ENCODE measurements around the gene ITIH6.
"Not testable (repeated sequence)": the region's sequence is repeated elsewhere in the genome, so short reads cannot be mapped to it uniquely, and the experiment has no call there.

ITIH6 gene

GRCh38 chrX:54818221-54818620, 20.2 kb upstream of the ITIH6 start:
- CTCF ChIA-PET: no interaction called here
- Mint-ChIP-seq H3K27me3 (no peaks in the 10 kb centered on the region), H3K27ac (no peak overlapping the region), H3K9me3 (no peaks in the 10 kb centered on the region), H3K4me1 (peaks cover 4% of the 10 kb centered on the region), H3K4me3 (no peak overlapping the region), H3K36me3 (peaks cover 17% of the 10 kb centered on the region)
- no peak for DNase-seq

- no peaks in the 10 kb centered on the region for H3K27me3 Mint-ChIP-seq
- H3K4me3 Mint-ChIP-seq: no peak overlapping the region
- H3K9me3 Mint-ChIP-seq: no peaks in the 10 kb centered on the region
- H3K4me1 Mint-ChIP-seq: peaks cover 4% of the 10 kb centered on the region
- CTCF ChIA-PET: no interaction called here
- H3K36me3 Mint-ChIP-seq: peaks cover 17% of the 10 kb centered on the region
- H3K27ac Mint-ChIP-seq: no peak overlapping the region
- no peak for DNase-seq
These were observed 19.3 kb upstream of the ITIH6 start for GRCh38 chrX:54817220-54817820.

- DNase-seq: no peak
- H3K4me1 Mint-ChIP-seq: peaks cover 32% of the 10 kb centered on the region
- H3K27me3 Mint-ChIP-seq: peaks cover 15% of the 10 kb centered on the region
- no peaks in the 10 kb centered on the region for H3K9me3 Mint-ChIP-seq
- CTCF ChIA-PET: no interaction called here
- H3K36me3 Mint-ChIP-seq: peaks cover 38% of the 10 kb centered on the region
- H3K27ac Mint-ChIP-seq: no peak overlapping the region
- no peak overlapping the region for H3K4me3 Mint-ChIP-seq
These were observed 14.3 kb upstream of the ITIH6 start for GRCh38 chrX:54812306-54812705.

GRCh38 chrX:54811301-54811885, 13.3 kb upstream of the ITIH6 start:
- H3K27me3 Mint-ChIP-seq: peaks cover 15% of the 10 kb centered on the region
- CTCF ChIA-PET: no interaction called here
- no peak for DNase-seq
- H3K9me3 Mint-ChIP-seq: no peaks in the 10 kb centered on the region
- no peak overlapping the region for H3K4me3 Mint-ChIP-seq
- H3K27ac Mint-ChIP-seq: no peak overlapping the region
- H3K36me3 Mint-ChIP-seq: peaks cover 37% of the 10 kb centered on the region
- H3K4me1 Mint-ChIP-seq: peaks cover 34% of the 10 kb centered on the region

- Mint-ChIP-seq H3K4me1 (peaks cover 34% of the 10 kb centered on the region), H3K36me3 (peaks cover 29% of the 10 kb centered on the region), H3K9me3 (no peaks in the 10 kb centered on the region), H3K27ac (no peak overlapping the region), H3K27me3 (peaks cover 22% of the 10 kb centered on the region), H3K4me3 (peak overlapping the region; percentile 90)
- DNase-seq: no peak
- CTCF ChIA-PET: no interaction called here
These were observed 12.5 kb upstream of the ITIH6 start for GRCh38 chrX:54810532-54810931.

GRCh38 chrX:54808605-54809483, 10.8 kb upstream of the ITIH6 start:
- peaks cover 30% of the 10 kb centered on the region for H3K27me3 Mint-ChIP-seq
- CTCF ChIA-PET: interaction anchor here (1.6 kb wide), 1 partner anchor 169 kb away, joined by 8 read pairs; no protein-coding TSS in a partner anchor

GRCh38 chrX:54808109-54808604, 10.1 kb upstream of the ITIH6 start:
- Mint-ChIP-seq H3K36me3 (peaks cover 21% of the 10 kb centered on the region), H3K9me3 (no peaks in the 10 kb centered on the region), H3K4me3 (peak overlapping the region; percentile 90), H3K27ac (peak overlapping the region; percentile 89), H3K4me1 (peaks cover 34% of the 10 kb centered on the region), H3K27me3 (peaks cover 32% of the 10 kb centered on the region)
- DNase-seq: no peak
- CTCF ChIA-PET: interaction anchor here (1.6 kb wide), 1 partner anchor 168 kb away, joined by 8 read pairs; no protein-coding TSS in a partner anchor

More at GRCh38 chrX:54808605-54809483, 10.8 kb upstream of the ITIH6 start:
- H3K4me1 Mint-ChIP-seq: peaks cover 34% of the 10 kb centered on the region
- no peaks in the 10 kb centered on the region for H3K9me3 Mint-ChIP-seq
- peak overlapping the region; percentile 89 for H3K27ac Mint-ChIP-seq
- H3K36me3 Mint-ChIP-seq: peaks cover 26% of the 10 kb centered on the region
- peak; percentile 94 for DNase-seq
- H3K4me3 Mint-ChIP-seq: peak overlapping the region; percentile 90

- Mint-ChIP-seq H3K36me3 (peaks cover 21% of the 10 kb centered on the region), H3K27ac (peak within 1 kb of the TSS; percentile 89), H3K27me3 (peaks cover 35% of the 10 kb centered on the region), H3K4me3 (peak within 1 kb of the TSS; percentile 90), H3K9me3 (no peaks in the 10 kb centered on the region), H3K4me1 (peaks cover 34% of the 10 kb centered on the region)
- peak; percentile 41 for DNase-seq
- CTCF ChIA-PET: no interaction called here
These were observed 9.6 kb upstream of the ITIH6 start, which contains the start of gene MAGED2 for GRCh38 chrX:54807524-54808108. MAGED2 (plus strand) TSS chrX:54807745; CDS start chrX:54809332, 1,587 bp downstream.

- H3K4me1 Mint-ChIP-seq: no peaks in the 10 kb centered on the region
- no peak overlapping the region for H3K27ac Mint-ChIP-seq
- H3K27me3 Mint-ChIP-seq: peaks cover 12% of the 10 kb centered on the region
- no peaks in the 10 kb centered on the region for H3K36me3 Mint-ChIP-seq
- no peak overlapping the region for H3K4me3 Mint-ChIP-seq
- H3K9me3 Mint-ChIP-seq: no peaks in the 10 kb centered on the region
- CTCF ChIA-PET: no interaction called here
- no peak for DNase-seq
These were observed 991 bp upstream of the ITIH6 start for GRCh38 chrX:54799046-54799445.

- Mint-ChIP-seq H3K4me3 (no peak overlapping the region), H3K36me3 (no peaks in the 10 kb centered on the region), H3K27ac (no peak overlapping the region), H3K9me3 (no peaks in the 10 kb centered on the region), H3K27me3 (peaks cover 7% of the 10 kb centered on the region), H3K4me1 (no peaks in the 10 kb centered on the region)
- DNase-seq: no peak
- CTCF ChIA-PET: no interaction called here
These were observed 3.3 kb downstream of the ITIH6 start for GRCh38 chrX:54794795-54795194.

GRCh38 chrX:54794028-54794427, 4.0 kb downstream of the ITIH6 start:
- H3K36me3 Mint-ChIP-seq: no peaks in the 10 kb centered on the region
- no peaks in the 10 kb centered on the region for H3K4me1 Mint-ChIP-seq
- H3K9me3 Mint-ChIP-seq: no peaks in the 10 kb centered on the region
- no peak overlapping the region for H3K27ac Mint-ChIP-seq
- CTCF ChIA-PET: no interaction called here
- H3K27me3 Mint-ChIP-seq: peaks cover 6% of the 10 kb centered on the region
- no peak overlapping the region for H3K4me3 Mint-ChIP-seq
- DNase-seq: no peak

- H3K27ac Mint-ChIP-seq, H3K36me3 Mint-ChIP-seq, H3K4me3 Mint-ChIP-seq, DNase-seq, H3K27me3 Mint-ChIP-seq, H3K4me1 Mint-ChIP-seq, CTCF ChIA-PET, H3K9me3 Mint-ChIP-seq: not testable (repeated sequence)
These were observed 8.7 kb downstream of the ITIH6 start for GRCh38 chrX:54789405-54789804.

- no peaks in the 10 kb centered on the region for H3K9me3 Mint-ChIP-seq
- CTCF ChIA-PET: no interaction called here
- no peaks in the 10 kb centered on the region for H3K27me3 Mint-ChIP-seq
- no peaks in the 10 kb centered on the region for H3K4me1 Mint-ChIP-seq
- no peak overlapping the region for H3K27ac Mint-ChIP-seq
- no peak for DNase-seq
- H3K4me3 Mint-ChIP-seq: no peak overlapping the region
- no peaks in the 10 kb centered on the region for H3K36me3 Mint-ChIP-seq
These were observed 9.6 kb downstream of the ITIH6 start for GRCh38 chrX:54788446-54788845.

- H3K27ac Mint-ChIP-seq: no peak overlapping the region
- H3K27me3 Mint-ChIP-seq: no peaks in the 10 kb centered on the region
- peak; percentile 62 for DNase-seq
- H3K4me1 Mint-ChIP-seq: no peaks in the 10 kb centered on the region
- H3K36me3 Mint-ChIP-seq: no peaks in the 10 kb centered on the region
- H3K9me3 Mint-ChIP-seq: no peaks in the 10 kb centered on the region
- CTCF ChIA-PET: no interaction called here
- H3K4me3 Mint-ChIP-seq: no peak overlapping the region
These were observed 11.1 kb downstream of the ITIH6 start for GRCh38 chrX:54786967-54787366.
